GM23338 (cell line): ENCODE data around the gene ZBTB22. TPM values are rescaled to one million over a fixed set of nuclear protein-coding genes. Genes with fewer than 3 reads are reported as not detected.

ENCODE experiments used
- ATAC-seq: fragments of 200-7000 bp; cut with Tn5 transposase; 3 replicates; pipeline ENCODE4 v1.9.1; 2020
- DNase-seq: peaks from one replicate; pipeline ENCODE4 v3.0.0-alpha.2; 2015; ENCODE audit warnings: low spot score
- H2AFZ ChIP-seq: fragments of 200-600 bp; sonication (generic); 2 replicates; pipeline ENCODE4 v1.8.0; 2016; ENCODE audit warnings: antibody characterized with exemption, mild to moderate bottlenecking, moderate library complexity
- H3F3A ChIP-seq: fragments of 200-600 bp; sonication (generic); replicated peaks from 2 replicates; pipeline ENCODE4 v1.8.0; 2017; ENCODE audit warnings: antibody characterized with exemption, mixed run types, low read depth
- H3K27ac ChIP-seq: fragments of 200-600 bp; sonication (generic); 2 replicates; pipeline ENCODE4 v1.6.1; 2016; ENCODE audit warnings: low read depth
- H3K27me3 ChIP-seq: fragments of 200-600 bp; sonication (generic); 2 replicates; pipeline ENCODE4 v1.8.0; 2016; ENCODE audit warnings: mild to moderate bottlenecking, mixed run types, moderate library complexity; ENCODE audit not compliant: insufficient read depth
- H3K36me3 ChIP-seq: fragments of 200-600 bp; sonication (generic); 2 replicates; pipeline ENCODE4 v1.8.0; 2016; ENCODE audit warnings: mild to moderate bottlenecking; ENCODE audit not compliant: insufficient read depth
- H3K4me1 ChIP-seq: fragments of 200-600 bp; sonication (generic); 2 replicates; pipeline ENCODE4 v1.8.0; 2016; ENCODE audit warnings: mild to moderate bottlenecking, moderate library complexity; ENCODE audit not compliant: insufficient read depth
- H3K4me2 ChIP-seq: fragments of 200-600 bp; sonication (generic); 2 replicates; pipeline ENCODE4 v1.7.1; 2017; ENCODE audit warnings: mixed run types
- H3K4me3 ChIP-seq: fragments of 200-600 bp; sonication (generic); 2 replicates; pipeline ENCODE4 v1.6.1; 2016; ENCODE audit warnings: mixed run types
- H3K79me2 ChIP-seq: fragments of 200-600 bp; sonication (generic); replicated peaks from 2 replicates; pipeline ENCODE4 v1.8.0; 2017; ENCODE audit warnings: mild to moderate bottlenecking; ENCODE audit not compliant: insufficient read depth
- H3K9me2 ChIP-seq: fragments of 200-600 bp; sonication (generic); 2 replicates; pipeline ENCODE4 v1.8.0; 2017; ENCODE audit not compliant: insufficient read depth
- H4K20me1 ChIP-seq: fragments of 200-600 bp; sonication (generic); replicated peaks from 2 replicates; pipeline ENCODE4 v1.8.0; 2017; ENCODE audit warnings: mild to moderate bottlenecking; ENCODE audit not compliant: insufficient read depth
- H3K27ac Mint-ChIP-seq: 2 replicates; pipeline ENCODE4 v1.8.0; 2020; ENCODE audit warnings: inconsistent platforms, mild to moderate bottlenecking, moderate library complexity, mixed read lengths
- H3K27me3 Mint-ChIP-seq: 3 replicates; pipeline ENCODE4 v1.8.0; 2022; ENCODE audit warnings: low read depth, mild to moderate bottlenecking, moderate library complexity, mixed read lengths, inconsistent platforms; ENCODE audit not compliant: insufficient read depth, poor library complexity
- H3K36me3 Mint-ChIP-seq: 3 replicates; pipeline ENCODE4 v1.8.0; 2021; ENCODE audit warnings: low read depth, mild to moderate bottlenecking, inconsistent platforms, moderate library complexity, mixed read lengths
- H3K4me1 Mint-ChIP-seq: 3 replicates; pipeline ENCODE4 v1.8.0; 2020; ENCODE audit warnings: mild to moderate bottlenecking, inconsistent platforms, mixed read lengths
- H3K4me3 Mint-ChIP-seq: 3 replicates; pipeline ENCODE4 v1.8.0; 2021; ENCODE audit warnings: moderate library complexity, mild to moderate bottlenecking, inconsistent platforms, mixed read lengths
- H3K9me3 Mint-ChIP-seq: 3 replicates; pipeline ENCODE4 v1.8.0; 2020; ENCODE audit warnings: moderate library complexity, mild to moderate bottlenecking, inconsistent platforms, mixed read lengths
- CREB1 ChIP-seq: fragments of 250-450 bp; sonication (Bioruptor Pico); IDR thresholded peaks from 2 replicates; pipeline ENCODE4 v1.5.0; 2020; ENCODE audit warnings: low read depth, mild to moderate bottlenecking, moderate library complexity
- CTCF ChIP-seq, 2 experiments: fragments of 200-600 bp in 1 of 2; sonication (generic) in 1 of 2; conservative IDR thresholded peaks; 2 replicates each; pipeline versions ENCODE4 v1.5.1 to v1.6.1; 2016 to 2017; ENCODE audit warnings: antibody characterized with exemption in 2 of 2, low read depth in 2 of 2, mild to moderate bottlenecking in 2 of 2, moderate library complexity in 1 of 2
- ETS1 ChIP-seq: IDR thresholded peaks from 2 replicates; pipeline ENCODE4 v1.6.1; 2016; ENCODE audit warnings: antibody characterized with exemption
- EZH2 ChIP-seq: fragments of 200-600 bp; sonication (generic); IDR thresholded peaks from one replicate; pipeline ENCODE4 v1.8.0; 2017; ENCODE audit warnings: antibody characterized with exemption, mild to moderate bottlenecking, low read depth; ENCODE audit not compliant: unreplicated experiment
- EZH2phosphoT487 ChIP-seq: fragments of 200-600 bp; sonication (generic); IDR thresholded peaks from one replicate; pipeline ENCODE4 v1.8.1; 2018; ENCODE audit warnings: antibody characterized with exemption; ENCODE audit not compliant: unreplicated experiment
- JUNB ChIP-seq: IDR thresholded peaks from one replicate; pipeline ENCODE4 v1.6.1; 2016; ENCODE audit warnings: antibody characterized with exemption; ENCODE audit not compliant: unreplicated experiment
- NANOG ChIP-seq: IDR thresholded peaks from 2 replicates; pipeline ENCODE4 v1.6.1; 2016; ENCODE audit warnings: antibody characterized with exemption, borderline replicate concordance
- POLR2AphosphoS5 ChIP-seq: IDR thresholded peaks from 2 replicates; pipeline ENCODE4 v1.6.1; 2016; ENCODE audit warnings: antibody characterized with exemption, low read depth
- REST ChIP-seq: IDR thresholded peaks from one replicate; pipeline ENCODE4 v1.6.1; 2018; ENCODE audit warnings: antibody characterized with exemption; ENCODE audit not compliant: unreplicated experiment
- STAT1 ChIP-seq: IDR thresholded peaks from one replicate; pipeline ENCODE4 v1.6.1; 2016; ENCODE audit warnings: antibody characterized with exemption; ENCODE audit not compliant: unreplicated experiment
- ZNF114 ChIP-seq: fragments of 250-450 bp; sonication (Bioruptor Pico); IDR thresholded peaks from 2 replicates; pipeline ENCODE4 v1.5.0; 2020; ENCODE audit warnings: mild to moderate bottlenecking, moderate library complexity
- ZNF331 ChIP-seq: fragments of 250-450 bp; sonication (Bioruptor Pico); IDR thresholded peaks from 2 replicates; pipeline ENCODE4 v1.5.0; 2020; ENCODE audit warnings: low read depth, mild to moderate bottlenecking, moderate library complexity
- ZNF462 ChIP-seq: fragments of 250-450 bp; sonication (Bioruptor Pico); IDR thresholded peaks from 2 replicates; pipeline ENCODE4 v1.5.0; 2020; ENCODE audit warnings: mild to moderate bottlenecking, moderate library complexity
- polyA plus RNA-seq: library from polyadenylated mRNA; unstranded; fragments of >200 nt; fragmentation: Nextera tagmentation; extraction: Ambion mirVana; gene quantifications from 2 replicates; pipeline ENCODE4 v1.2.1, GENCODE V29; 2016
- total RNA-seq: library from RNA; depleted of rRNA; stranded (reverse); fragments of >200 nt; shearing (Covaris generic); gene quantifications from 2 replicates; pipeline ENCODE4 v1.2.3, GENCODE V29; 2014

Gene ZBTB22
- total and polyA plus RNA-seq, 2 experiments from 2014 or later = 3.9 to 7.7 TPM

GRCh38 chr6:33271468-33272274, 45.9 kb downstream of the ZBTB22 start, which contains the start of the genes RPS18 and VPS52:
TSS of gene RPS18 (plus strand) at chr6:33272075. CDS start at chr6:33272120, 45 bp downstream.
TSS of gene VPS52 (minus strand) at chr6:33271876. CDS start at chr6:33271675, 201 bp downstream.
- H3K79me2 ChIP-seq = peaks cover 53% of the 10 kb centered on the region
- TF ChIP-seq JUNB (no peak), ZNF114 (CRISPR knock-in tag) (peak; percentile 94; the same call in 1 of the 2 replicates), REST (peak; percentile 27), EZH2 (no peak), ETS1 (peak; percentile 78), CREB1 (CRISPR knock-in tag) (peak; percentile 91), EZH2phosphoT487 (no peak), STAT1 (no peak), NANOG (no peak), POLR2AphosphoS5 (peak; percentile 100), ZNF462 (CRISPR knock-in tag) (no peak), ZNF331 (no peak), CTCF (conservative IDR thresholded peaks at IDR 0.05; ENCODE audit: low read depth in 2 of 2) (no peak)
- H3F3A ChIP-seq = peaks cover 51% of the 10 kb centered on the region
- H2AFZ ChIP-seq = peak within 1 kb of the TSS; percentile 84
- Mint-ChIP-seq H3K4me3 (peak within 1 kb of the TSS; percentile 97), H3K4me1 (peaks cover 35% of the 10 kb centered on the region), H3K27ac (peak within 1 kb of the TSS; percentile 100), H3K9me3 (peaks cover 6% of the 10 kb centered on the region; the same call in 1 of the 3 replicates), H3K36me3 (peaks cover 73% of the 10 kb centered on the region), H3K27me3 (peaks cover 28% of the 10 kb centered on the region)
- H3K27me3 ChIP-seq = no peaks in the 10 kb centered on the region
- H3K4me2 ChIP-seq = peak within 1 kb of the TSS; percentile 100
- ATAC-seq (peak; percentile 88), DNase-seq (peak; percentile 100)
- no peaks in the 10 kb centered on the region for H3K9me2 ChIP-seq
- peak within 1 kb of the TSS; percentile 96 for H3K27ac ChIP-seq
- H4K20me1 ChIP-seq = peaks cover 36% of the 10 kb centered on the region
- H3K4me3 ChIP-seq = peak within 1 kb of the TSS; percentile 99
- peaks cover 54% of the 10 kb centered on the region for H3K36me3 ChIP-seq
- peaks cover 41% of the 10 kb centered on the region for H3K4me1 ChIP-seq
